ENCODE results near the gene PLAGL1.

The PLAGL1 gene

DNA sequence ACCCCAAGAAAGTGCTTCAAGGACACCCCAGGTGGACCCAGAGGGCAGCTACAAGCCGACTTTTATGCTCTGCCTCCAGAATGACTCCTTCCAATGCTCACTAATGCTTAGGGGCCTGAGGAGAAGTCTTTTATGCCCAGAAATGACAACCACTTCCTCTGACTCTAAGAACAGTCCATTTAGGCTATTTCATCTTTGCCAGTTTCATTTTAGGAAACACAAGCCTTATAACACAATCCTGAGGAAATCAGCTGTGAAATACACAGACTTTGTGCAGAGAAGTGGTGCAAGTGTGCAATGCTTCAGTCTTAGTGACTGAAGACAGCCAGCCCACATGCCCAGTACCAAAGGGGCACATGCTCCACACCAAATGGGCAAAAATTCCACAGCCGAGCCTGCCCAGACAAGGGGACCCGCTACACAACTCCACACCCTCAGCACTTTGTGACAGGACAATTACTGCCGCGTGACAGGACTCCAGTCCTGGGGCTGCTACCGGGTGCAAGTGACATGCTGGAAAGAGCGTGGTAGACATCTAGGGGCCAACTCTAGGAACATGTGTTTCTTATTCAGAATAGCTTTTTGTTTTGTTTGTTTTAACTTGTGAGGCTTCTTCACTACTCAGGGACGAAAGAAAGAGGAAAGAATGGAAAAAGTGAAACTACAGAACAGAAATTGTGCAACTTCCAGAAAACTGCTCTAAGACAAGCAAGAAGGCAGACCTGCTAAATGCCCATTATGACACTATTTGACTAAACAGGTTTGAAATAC is 28.2 kb upstream of the PLAGL1 start:
- Histone ChIP-seq H3K9ac (ENCODE audit: low read depth in 1 of 2, low read length in 2 of 2) (peak overlapping the region in 1 of 2 donors; percentile 35), H3K9me3 (ENCODE audit: control insufficient read depth in 2 of 2, low read length in 2 of 2) (no peaks in the 10 kb centered on the region), H3K4me1 (ENCODE audit: control insufficient read depth in 2 of 2, insufficient read depth in 2 of 2, low read length in 2 of 2) (peaks cover 2 to 13% of the 10 kb centered on the region in 2 donors), H3K36me3 (ENCODE audit: control insufficient read depth in 2 of 2, insufficient read depth in 2 of 2, low read length in 2 of 2) (no peaks in the 10 kb centered on the region), H3K4me3 (ENCODE audit: low read length in 2 of 2) (peak overlapping the region; percentile 53 to 61), H3K27ac (ENCODE audit: low read depth in 2 of 2, low read length in 2 of 2) (peak overlapping the region; percentile 10 to 33), H3K27me3 (ENCODE audit: control insufficient read depth in 2 of 2, insufficient read depth in 2 of 2, low read length in 2 of 2) (no peaks in the 10 kb centered on the region)

DNA sequence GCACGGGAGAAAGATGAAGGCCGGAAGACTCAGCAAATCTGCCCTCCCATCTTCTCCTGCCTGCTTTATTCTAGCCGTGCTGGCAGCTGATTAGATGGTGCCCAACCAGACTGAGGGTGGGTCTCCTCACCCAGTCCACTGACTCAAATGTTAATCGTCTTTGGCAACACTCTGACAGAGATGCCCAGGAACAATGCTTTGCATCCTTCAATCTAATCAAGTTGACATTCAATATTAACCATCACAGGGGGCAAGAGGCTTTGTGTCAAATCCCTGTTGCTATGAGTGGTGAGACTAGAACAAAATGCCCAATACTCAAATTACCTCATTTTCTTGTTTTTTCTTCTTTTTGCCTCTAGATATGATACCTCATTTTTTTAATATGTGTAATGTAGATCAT is 27.4 kb upstream of the PLAGL1 start:
- no peak overlapping the region for H3K27ac ChIP-seq (ENCODE audit: low read depth in 2 of 2, low read length in 2 of 2)

DNA sequence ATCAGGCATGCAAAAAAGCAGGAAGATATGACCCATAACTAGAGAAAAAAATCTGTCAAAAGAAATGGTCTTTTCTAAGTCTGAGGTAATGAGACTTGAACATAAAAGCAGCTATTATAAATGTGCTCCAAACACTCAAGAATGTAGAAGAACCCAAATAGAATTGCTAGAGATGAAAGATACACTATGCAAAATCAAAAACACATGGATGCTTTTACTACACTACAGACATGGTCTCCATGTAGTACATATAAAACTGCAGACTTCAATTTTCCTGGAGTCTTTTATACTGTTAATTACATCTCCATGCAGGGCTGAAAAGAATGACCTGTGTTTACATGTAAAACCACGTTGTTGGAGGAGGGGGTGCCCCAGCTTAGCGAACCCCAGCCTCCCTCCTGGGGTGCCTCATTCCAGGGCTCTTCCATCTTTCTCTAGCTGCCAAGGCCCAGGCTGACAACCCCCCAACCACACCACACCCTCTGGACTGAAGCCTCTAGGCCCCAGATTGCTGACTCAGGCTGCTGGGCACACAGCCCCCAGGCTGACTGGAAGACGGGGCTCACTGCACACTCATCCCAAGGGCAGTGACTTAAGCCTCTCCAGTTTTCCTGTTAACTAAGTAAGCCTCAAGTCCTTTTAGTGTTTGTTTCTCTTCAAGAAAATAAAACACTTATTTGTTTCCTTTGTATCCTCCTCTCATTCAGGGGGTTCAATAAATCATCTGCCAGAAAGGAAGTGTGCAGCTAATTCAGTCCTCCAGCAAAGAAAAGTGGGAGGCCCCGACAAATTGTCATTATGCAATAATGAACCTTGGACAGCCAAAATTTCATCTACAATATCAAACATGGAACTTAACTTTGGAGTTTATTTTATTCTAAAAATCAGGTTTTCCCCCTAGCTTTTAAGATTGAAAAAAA is 26.0 kb upstream of the PLAGL1 start:
- H3K4me1 ChIP-seq (ENCODE audit: control insufficient read depth in 2 of 2, insufficient read depth in 2 of 2, low read length in 2 of 2): peaks cover 2 to 13% of the 10 kb centered on the region in 2 donors
- no peak overlapping the region for H3K4me3 ChIP-seq (ENCODE audit: low read length in 2 of 2)
- no peak overlapping the region for H3K27ac ChIP-seq (ENCODE audit: low read depth in 2 of 2, low read length in 2 of 2)
- no peaks in the 10 kb centered on the region for H3K9me3 ChIP-seq (ENCODE audit: control insufficient read depth in 2 of 2, low read length in 2 of 2)
- no peaks in the 10 kb centered on the region for H3K36me3 ChIP-seq (ENCODE audit: control insufficient read depth in 2 of 2, insufficient read depth in 2 of 2, low read length in 2 of 2)
- H3K9ac ChIP-seq (ENCODE audit: low read depth in 1 of 2, low read length in 2 of 2): no peak overlapping the region
- no peaks in the 10 kb centered on the region for H3K27me3 ChIP-seq (ENCODE audit: control insufficient read depth in 2 of 2, insufficient read depth in 2 of 2, low read length in 2 of 2)

More for the DNA sequence above, 27.4 kb upstream of the PLAGL1 start:
- Histone ChIP-seq H3K9me3 (ENCODE audit: control insufficient read depth in 2 of 2, low read length in 2 of 2) (no peaks in the 10 kb centered on the region), H3K27me3 (ENCODE audit: control insufficient read depth in 2 of 2, insufficient read depth in 2 of 2, low read length in 2 of 2) (no peaks in the 10 kb centered on the region), H3K4me1 (ENCODE audit: control insufficient read depth in 2 of 2, insufficient read depth in 2 of 2, low read length in 2 of 2) (peaks cover 2 to 13% of the 10 kb centered on the region in 2 donors), H3K4me3 (ENCODE audit: low read length in 2 of 2) (no peak overlapping the region), H3K36me3 (ENCODE audit: control insufficient read depth in 2 of 2, insufficient read depth in 2 of 2, low read length in 2 of 2) (no peaks in the 10 kb centered on the region), H3K9ac (ENCODE audit: low read depth in 1 of 2, low read length in 2 of 2) (no peak overlapping the region)

DNA sequence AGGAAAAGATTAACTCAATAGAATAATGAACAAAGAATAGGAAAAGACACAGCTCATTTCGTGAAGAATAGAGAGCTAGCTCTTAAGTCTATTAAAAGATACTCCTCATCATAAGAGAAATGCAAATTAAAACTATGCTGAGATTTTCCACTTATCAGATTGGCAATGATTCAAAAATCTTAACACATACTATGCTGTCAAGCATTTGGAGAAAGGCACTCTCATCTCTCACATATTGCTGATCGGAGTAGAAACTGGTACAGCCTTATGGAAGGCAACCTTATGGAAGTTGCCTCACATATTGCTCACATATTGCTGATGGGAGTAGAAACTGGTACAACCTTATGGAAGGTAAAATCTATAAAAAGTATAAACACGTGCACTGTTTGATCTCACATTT is 21.4 kb upstream of the PLAGL1 start:
- Histone ChIP-seq H3K9ac (ENCODE audit: low read depth in 1 of 2, low read length in 2 of 2) (no peak overlapping the region), H3K9me3 (ENCODE audit: control insufficient read depth in 2 of 2, low read length in 2 of 2) (no peaks in the 10 kb centered on the region), H3K36me3 (ENCODE audit: control insufficient read depth in 2 of 2, insufficient read depth in 2 of 2, low read length in 2 of 2) (no peaks in the 10 kb centered on the region), H3K27me3 (ENCODE audit: control insufficient read depth in 2 of 2, insufficient read depth in 2 of 2, low read length in 2 of 2) (no peaks in the 10 kb centered on the region), H3K4me1 (ENCODE audit: control insufficient read depth in 2 of 2, insufficient read depth in 2 of 2, low read length in 2 of 2) (no peaks in the 10 kb centered on the region), H3K27ac (ENCODE audit: low read depth in 2 of 2, low read length in 2 of 2) (no peak overlapping the region), H3K4me3 (ENCODE audit: low read length in 2 of 2) (no peak overlapping the region)

DNA sequence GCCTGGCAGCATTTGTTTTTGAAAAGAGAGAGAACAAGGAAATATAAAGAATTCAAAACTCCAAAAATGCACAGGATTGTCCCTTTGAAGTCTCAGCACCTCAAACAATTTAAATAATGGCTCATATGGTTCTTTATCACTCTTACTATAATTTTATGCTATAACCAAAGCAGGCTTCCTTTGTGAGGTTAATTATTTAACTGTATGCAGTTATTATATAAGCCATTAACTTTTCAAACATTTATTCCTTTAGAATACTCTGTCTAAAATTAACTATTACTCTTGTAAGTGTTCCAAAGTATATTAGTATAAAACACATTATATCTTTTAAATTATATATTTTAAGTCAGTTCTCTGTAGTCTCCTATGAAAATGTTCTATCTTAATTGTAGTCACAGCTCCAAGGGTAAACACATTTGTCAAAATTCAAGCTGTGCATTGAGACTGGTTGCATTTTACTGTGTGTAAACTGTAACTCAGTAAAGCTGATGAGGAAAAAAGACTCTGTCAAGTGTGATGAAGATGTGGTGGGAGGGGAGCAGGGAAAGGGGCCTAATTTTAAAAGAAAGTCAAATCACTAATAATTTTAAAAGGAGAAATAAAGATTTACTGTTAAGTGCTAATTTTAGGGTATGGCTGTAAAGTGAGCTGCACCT is 20.0 kb upstream of the PLAGL1 start:
- Histone ChIP-seq H3K4me1 (ENCODE audit: control insufficient read depth in 2 of 2, insufficient read depth in 2 of 2, low read length in 2 of 2) (no peaks in the 10 kb centered on the region), H3K27me3 (ENCODE audit: control insufficient read depth in 2 of 2, insufficient read depth in 2 of 2, low read length in 2 of 2) (no peaks in the 10 kb centered on the region), H3K36me3 (ENCODE audit: control insufficient read depth in 2 of 2, insufficient read depth in 2 of 2, low read length in 2 of 2) (no peaks in the 10 kb centered on the region), H3K4me3 (ENCODE audit: low read length in 2 of 2) (no peak overlapping the region), H3K9ac (ENCODE audit: low read depth in 1 of 2, low read length in 2 of 2) (no peak overlapping the region), H3K27ac (ENCODE audit: low read depth in 2 of 2, low read length in 2 of 2) (no peak overlapping the region), H3K9me3 (ENCODE audit: control insufficient read depth in 2 of 2, low read length in 2 of 2) (no peaks in the 10 kb centered on the region)

DNA sequence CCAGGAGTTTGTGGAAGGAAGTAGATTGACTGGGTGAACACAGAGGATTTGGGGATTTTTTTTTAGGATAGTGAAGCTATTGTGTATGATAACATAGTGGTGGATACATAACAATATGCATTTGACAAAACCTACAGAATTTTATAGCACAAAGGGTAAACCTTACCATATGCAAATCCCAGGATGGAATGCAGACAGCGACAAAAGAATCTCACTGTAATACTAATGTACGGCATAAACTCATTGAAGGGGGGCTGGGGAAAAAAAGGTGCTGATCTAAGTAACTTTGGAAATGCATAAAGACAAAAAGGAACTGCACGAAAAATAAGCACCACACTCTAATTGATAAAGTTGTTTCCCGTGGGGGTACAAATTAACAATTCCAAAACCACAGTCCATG is 15.2 kb upstream of the PLAGL1 start:
- no peaks in the 10 kb centered on the region for H3K27me3 ChIP-seq (ENCODE audit: control insufficient read depth in 2 of 2, insufficient read depth in 2 of 2, low read length in 2 of 2)
- H3K9me3 ChIP-seq (ENCODE audit: control insufficient read depth in 2 of 2, low read length in 2 of 2): no peaks in the 10 kb centered on the region
- no peak overlapping the region for H3K9ac ChIP-seq (ENCODE audit: low read depth in 1 of 2, low read length in 2 of 2)
- H3K27ac ChIP-seq (ENCODE audit: low read depth in 2 of 2, low read length in 2 of 2): no peak overlapping the region
- no peak overlapping the region for H3K4me3 ChIP-seq (ENCODE audit: low read length in 2 of 2)
- no peaks in the 10 kb centered on the region for H3K4me1 ChIP-seq (ENCODE audit: control insufficient read depth in 2 of 2, insufficient read depth in 2 of 2, low read length in 2 of 2)
- no peaks in the 10 kb centered on the region for H3K36me3 ChIP-seq (ENCODE audit: control insufficient read depth in 2 of 2, insufficient read depth in 2 of 2, low read length in 2 of 2)

DNA sequence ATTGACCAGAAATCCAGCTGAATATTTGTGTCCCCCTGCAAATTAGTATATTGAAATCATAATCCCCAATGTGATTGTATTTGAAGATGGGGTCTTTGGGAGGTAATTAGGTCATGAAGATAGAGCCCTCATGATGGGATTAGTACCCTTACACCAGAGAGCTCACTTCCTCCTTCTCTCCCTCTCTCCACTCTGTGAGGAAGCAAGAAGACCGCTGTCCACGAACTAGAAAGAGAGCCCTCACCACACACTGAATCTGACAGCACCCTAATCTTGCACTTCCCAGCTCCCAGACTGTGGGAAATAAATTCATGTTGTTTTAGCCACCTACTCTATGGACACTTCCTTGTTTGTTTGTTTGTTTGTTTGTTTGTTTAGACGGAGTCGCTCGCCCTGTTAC is 11.9 kb upstream of the PLAGL1 start:
- H3K27ac ChIP-seq (ENCODE audit: low read depth in 2 of 2, low read length in 2 of 2): no peak overlapping the region
- H3K9me3 ChIP-seq (ENCODE audit: control insufficient read depth in 2 of 2, low read length in 2 of 2): no peaks in the 10 kb centered on the region
- H3K36me3 ChIP-seq (ENCODE audit: control insufficient read depth in 2 of 2, insufficient read depth in 2 of 2, low read length in 2 of 2): no peaks in the 10 kb centered on the region
- no peak overlapping the region for H3K9ac ChIP-seq (ENCODE audit: low read depth in 1 of 2, low read length in 2 of 2)
- peaks cover 0 to 5% of the 10 kb centered on the region in 2 donors for H3K4me1 ChIP-seq (ENCODE audit: control insufficient read depth in 2 of 2, insufficient read depth in 2 of 2, low read length in 2 of 2)
- H3K27me3 ChIP-seq (ENCODE audit: control insufficient read depth in 2 of 2, insufficient read depth in 2 of 2, low read length in 2 of 2): no peaks in the 10 kb centered on the region
- no peak overlapping the region for H3K4me3 ChIP-seq (ENCODE audit: low read length in 2 of 2)

DNA sequence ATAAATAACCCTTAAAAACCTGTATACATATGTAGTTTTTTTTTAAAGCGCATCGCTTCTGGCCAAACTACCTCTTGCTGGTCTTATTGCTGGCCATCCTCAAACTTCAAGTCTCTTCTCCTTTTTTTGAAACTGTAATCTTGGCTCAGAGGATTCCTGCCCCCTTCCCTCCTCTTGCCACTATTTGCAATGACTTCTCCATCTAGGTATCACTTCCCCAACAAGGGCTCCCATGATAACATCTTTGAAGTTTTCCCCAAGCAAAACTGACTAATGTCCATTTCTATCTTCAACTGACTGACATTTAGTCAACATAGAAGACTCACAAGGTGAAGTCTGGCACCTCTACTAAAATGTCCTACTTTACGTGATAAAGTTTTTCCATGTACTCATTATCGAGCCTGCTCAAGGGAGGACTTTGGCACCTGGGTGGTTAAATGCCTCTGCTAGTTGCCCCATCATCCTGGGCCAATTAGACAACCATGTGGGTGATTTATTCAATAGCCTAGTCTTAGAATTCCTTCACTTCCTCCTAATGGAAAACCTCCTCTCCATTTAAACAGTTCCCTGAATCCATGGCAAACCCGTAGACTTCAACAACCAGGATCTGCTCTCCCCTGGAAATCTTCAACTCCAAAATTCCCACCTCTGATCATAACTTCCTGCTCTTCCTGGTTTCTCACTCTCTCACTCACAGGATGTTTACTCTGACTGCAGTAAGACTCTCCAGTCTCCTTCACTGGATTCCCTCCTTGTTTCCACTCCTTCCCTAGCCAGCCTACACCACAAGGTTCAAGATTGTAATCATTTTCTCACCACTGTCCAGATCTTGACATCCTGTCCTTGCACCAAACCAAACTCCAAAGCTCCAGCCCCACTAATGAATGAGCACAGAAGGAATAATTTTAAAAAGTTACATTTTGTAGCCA is 9.4 kb upstream of the PLAGL1 start:
- H3K4me3 ChIP-seq (ENCODE audit: low read length in 2 of 2): no peak overlapping the region
- peaks cover 0 to 5% of the 10 kb centered on the region in 2 donors for H3K4me1 ChIP-seq (ENCODE audit: control insufficient read depth in 2 of 2, insufficient read depth in 2 of 2, low read length in 2 of 2)
- no peaks in the 10 kb centered on the region for H3K27me3 ChIP-seq (ENCODE audit: control insufficient read depth in 2 of 2, insufficient read depth in 2 of 2, low read length in 2 of 2)
- H3K9me3 ChIP-seq (ENCODE audit: control insufficient read depth in 2 of 2, low read length in 2 of 2): no peaks in the 10 kb centered on the region
- H3K36me3 ChIP-seq (ENCODE audit: control insufficient read depth in 2 of 2, insufficient read depth in 2 of 2, low read length in 2 of 2): no peaks in the 10 kb centered on the region
- H3K9ac ChIP-seq (ENCODE audit: low read depth in 1 of 2, low read length in 2 of 2): no peak overlapping the region
- no peak overlapping the region for H3K27ac ChIP-seq (ENCODE audit: low read depth in 2 of 2, low read length in 2 of 2)

DNA sequence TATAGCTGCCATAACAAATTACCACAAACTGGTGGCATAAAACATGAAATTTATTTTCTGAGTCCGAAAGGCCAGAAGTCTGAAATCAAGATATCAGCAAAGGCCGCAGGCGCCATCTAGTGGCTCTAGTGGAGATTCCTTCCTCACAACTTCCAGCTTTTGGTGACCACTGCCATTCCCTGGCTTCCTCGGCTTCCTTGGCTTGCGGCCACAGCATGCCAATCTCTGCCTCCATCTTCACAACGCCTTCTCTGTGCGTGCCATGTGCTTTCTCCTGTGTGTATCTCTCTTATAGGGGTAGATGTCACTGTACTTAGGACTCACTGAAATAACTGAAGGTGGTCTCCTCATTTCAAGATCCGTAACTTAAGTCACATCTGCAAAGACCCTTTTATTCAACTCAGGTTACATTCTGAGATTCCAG is 5.4 kb upstream of the PLAGL1 start:
- Histone ChIP-seq H3K9me3 (ENCODE audit: control insufficient read depth in 2 of 2, low read length in 2 of 2) (no peaks in the 10 kb centered on the region), H3K9ac (ENCODE audit: low read depth in 1 of 2, low read length in 2 of 2) (no peak overlapping the region), H3K27ac (ENCODE audit: low read depth in 2 of 2, low read length in 2 of 2) (no peak overlapping the region), H3K36me3 (ENCODE audit: control insufficient read depth in 2 of 2, insufficient read depth in 2 of 2, low read length in 2 of 2) (no peaks in the 10 kb centered on the region), H3K4me3 (ENCODE audit: low read length in 2 of 2) (no peak overlapping the region), H3K4me1 (ENCODE audit: control insufficient read depth in 2 of 2, insufficient read depth in 2 of 2, low read length in 2 of 2) (peaks cover 0 to 5% of the 10 kb centered on the region in 2 donors), H3K27me3 (ENCODE audit: control insufficient read depth in 2 of 2, insufficient read depth in 2 of 2, low read length in 2 of 2) (no peaks in the 10 kb centered on the region)
